K562 (cell line): Measurements from ENCODE around the gene NRF1. TPM values are rescaled to one million over a fixed set of nuclear protein-coding genes. Genes with fewer than 3 reads are reported as not detected.
A peak's percentile ranks its signal among the peaks of the same experiment; 100 is the strongest.

Experiments
- BDP1 ChIP-seq: IDR thresholded peaks from 3 replicates; pipeline ENCODE4 v1.6.1; 2011; ENCODE audit not compliant: insufficient read length, insufficient read depth
- BRCA1 ChIP-seq, 2 experiments: fragments of 450-650 bp in 1 of 2; sonication (generic) in 1 of 2; formaldehyde crosslinking in 1 of 2; IDR thresholded peaks; 2 replicates each; pipeline versions ENCODE4 v1.5.0 to v1.6.1; 2017 to 2020; ENCODE audit warnings: mild to moderate bottlenecking in 1 of 2, missing genetic modification reagents in 1 of 2
- CBX8 ChIP-seq: fragments of 200-600 bp; sonication (generic); IDR thresholded peaks from 2 replicates; pipeline ENCODE4 v1.6.1; 2012; ENCODE audit warnings: borderline replicate concordance, mixed run types, low read depth, mild to moderate bottlenecking, moderate library complexity, mixed read lengths, low read length, control low read depth, inconsistent platforms; ENCODE audit not compliant: poor library complexity, severe bottlenecking; ENCODE audit errors: extremely low read depth
- E2F3 ChIP-seq: fragments of 250-450 bp; sonication (Bioruptor Pico); IDR thresholded peaks from 2 replicates; pipeline ENCODE4 v1.4.0; 2020; ENCODE audit warnings: mild to moderate bottlenecking
- FOXA3 ChIP-seq, 2 experiments: fragments of 450-650 bp in 1 of 2; sonication (generic) in 1 of 2; formaldehyde crosslinking; IDR thresholded peaks in 1 of 2; conservative IDR thresholded peaks in 1 of 2; 2 replicates each; pipeline versions ENCODE4 v1.4.0 to v1.8.0; 2020 to 2022; ENCODE audit warnings: mild to moderate bottlenecking in 2 of 2, missing genetic modification reagents in 1 of 2
- HES1 ChIP-seq: fragments of 450-650 bp; IDR thresholded peaks from 2 replicates; pipeline ENCODE4 v1.6.1; 2016; ENCODE audit warnings: low read depth, mild to moderate bottlenecking, moderate library complexity
- HMG20B ChIP-seq: fragments of 250-450 bp; sonication (Bioruptor Pico); IDR thresholded peaks from 2 replicates; pipeline ENCODE4 v1.5.0; 2021; ENCODE audit warnings: mild to moderate bottlenecking
- NR4A1 ChIP-seq, 2 experiments: fragments of 250-450 bp in 1 of 2; fragments of 450-650 bp in 1 of 2; sonication (Bioruptor Pico) in 1 of 2; IDR thresholded peaks; 2 replicates each; pipeline versions ENCODE4 v1.4.0 to v1.6.1; 2016 to 2020; ENCODE audit warnings: mild to moderate bottlenecking in 2 of 2, missing compliant biosample characterization in 1 of 2, missing genetic modification characterization in 1 of 2, moderate library complexity in 1 of 2
- POLR2B ChIP-seq: fragments of 450-650 bp; IDR thresholded peaks from 2 replicates; pipeline ENCODE4 v1.6.1; 2018; ENCODE audit warnings: low read depth; ENCODE audit not compliant: partially characterized antibody
- POLR2G ChIP-seq: fragments of 200-400 bp; formaldehyde crosslinking; IDR thresholded peaks from 2 replicates; pipeline ENCODE4 v1.6.1; 2017; ENCODE audit warnings: low read depth, mild to moderate bottlenecking, antibody characterized with exemption, low read length, moderate library complexity
- RBM25 ChIP-seq: fragments of 200-400 bp; formaldehyde crosslinking; IDR thresholded peaks from 2 replicates; pipeline ENCODE4 v1.6.1; 2018; ENCODE audit warnings: low read length, low read depth, moderate library complexity; ENCODE audit not compliant: severe bottlenecking
- SRSF3 ChIP-seq: fragments of 200-400 bp; formaldehyde crosslinking; IDR thresholded peaks from 2 replicates; pipeline ENCODE4 v1.6.1; 2016; ENCODE audit warnings: mild to moderate bottlenecking, low read length, moderate library complexity; ENCODE audit not compliant: insufficient read depth
- STAT6 ChIP-seq: sonication (generic); formaldehyde crosslinking; IDR thresholded peaks from 2 replicates; pipeline ENCODE4 v1.8.1; 2023; ENCODE audit warnings: mild to moderate bottlenecking, missing genetic modification reagents
- SUPT5H ChIP-seq: fragments of 450-650 bp; IDR thresholded peaks from 2 replicates; pipeline ENCODE4 v1.6.1; 2016
- TFAP4 ChIP-seq: sonication (generic); formaldehyde crosslinking; IDR thresholded peaks from 2 replicates; pipeline ENCODE4 v1.8.0; 2022; ENCODE audit warnings: missing genetic modification reagents, mild to moderate bottlenecking, moderate library complexity, borderline replicate concordance
- THRA ChIP-seq: fragments of 450-650 bp; IDR thresholded peaks from 2 replicates; pipeline ENCODE4 v1.6.1; 2017; ENCODE audit warnings: mild to moderate bottlenecking, moderate library complexity
- ZNF217 ChIP-seq: sonication (generic); formaldehyde crosslinking; IDR thresholded peaks from 2 replicates; pipeline ENCODE4 v1.8.0; 2022; ENCODE audit warnings: mild to moderate bottlenecking, missing genetic modification reagents
- ZNF274 ChIP-seq: IDR thresholded peaks from 2 replicates; pipeline ENCODE4 v1.6.1; 2011; ENCODE audit warnings: low read depth, mild to moderate bottlenecking, low read length, moderate library complexity, borderline replicate concordance
- polyA plus RNA-seq, 8 experiments: library from polyadenylated mRNA; depleted of rRNA in 4 of 8; stranded (reverse) in 5 of 8; unstranded in 3 of 8; fragments of >200 nt; fragmentation: Nextera tagmentation in 2 of 8; fragmentation: Illumina TruSeq in 1 of 8; extraction: Ambion mirVana in 2 of 8; extraction: Trizol in 1 of 8; gene quantifications; 2 replicates each; pipeline versions ENCODE4 v1.2.1 to v1.2.3, GENCODE V29; 2011 to 2014; ENCODE audit warnings: inconsistent platforms in 1 of 8, missing spikeins in 1 of 8
- total RNA-seq, 7 experiments: library from RNA; depleted of rRNA in 6 of 7; stranded (reverse); fragments of >200 nt in 6 of 7; fragmentation: Illumina TruSeq in 2 of 7; extraction: Trizol in 2 of 7; gene quantifications; 2 replicates each; pipeline versions ENCODE4 v1.2.1 to v1.2.3, GENCODE V29; 2011 to 2021; ENCODE audit warnings: low replicate concordance in 1 of 7

NRF1 gene
- total and polyA plus RNA-seq, 9 of the 15 experiments (the other 6 are each of a cell fraction or from before 2014, with no cell fraction given), result 8.6 to 28.8 (median 20.3) TPM

- peak; percentile 68 for TF ChIP-seq STAT6 (CRISPR knock-in tag)
- TF ChIP-seq BDP1, result no peak
- no peak for TF ChIP-seq HES1
- TF ChIP-seq CBX8, result no peak
- TF ChIP-seq THRA, result no peak
- no peak for TF ChIP-seq HMG20B (CRISPR knock-in tag)
- TF ChIP-seq BRCA1 (IDR thresholded peaks at IDR 0.05), result no peak
- TF ChIP-seq BRCA1 (CRISPR knock-in tag; IDR thresholded peaks at IDR 0.05), result peak; percentile 66; the same call in 1 of the 2 replicates
- no peak for TF ChIP-seq ZNF217 (CRISPR knock-in tag)
- peak; percentile 98 for TF ChIP-seq RBM25
- TF ChIP-seq SUPT5H, result peak; percentile 90
- TF ChIP-seq TFAP4 (CRISPR knock-in tag), result peak; percentile 70
- TF ChIP-seq POLR2B, result peak; percentile 80
- TF ChIP-seq FOXA3 (CRISPR knock-in tag; conservative IDR thresholded peaks at IDR 0.05 in 1 of 2, IDR thresholded peaks at IDR 0.05 in 1 of 2), result no peak; a peak in 1 of 4 replicates
- peak; percentile 97 for TF ChIP-seq POLR2G
- peak; percentile 93; the same call in 1 of the 2 replicates for TF ChIP-seq NR4A1 (CRISPR knock-in tag; IDR thresholded peaks at IDR 0.05)
- peak; percentile 87 for TF ChIP-seq NR4A1 (tag; IDR thresholded peaks at IDR 0.05)
- TF ChIP-seq ZNF274, result no peak
- no peak for TF ChIP-seq SRSF3
- TF ChIP-seq E2F3, result peak; percentile 74; the same call in 1 of the 2 replicates
Measured at GRCh38 chr7:129611246-129612111, at the start of gene NRF1 (continued).
